ENCODE data around the gene SIMC1.

The SIMC1 gene

DNA sequence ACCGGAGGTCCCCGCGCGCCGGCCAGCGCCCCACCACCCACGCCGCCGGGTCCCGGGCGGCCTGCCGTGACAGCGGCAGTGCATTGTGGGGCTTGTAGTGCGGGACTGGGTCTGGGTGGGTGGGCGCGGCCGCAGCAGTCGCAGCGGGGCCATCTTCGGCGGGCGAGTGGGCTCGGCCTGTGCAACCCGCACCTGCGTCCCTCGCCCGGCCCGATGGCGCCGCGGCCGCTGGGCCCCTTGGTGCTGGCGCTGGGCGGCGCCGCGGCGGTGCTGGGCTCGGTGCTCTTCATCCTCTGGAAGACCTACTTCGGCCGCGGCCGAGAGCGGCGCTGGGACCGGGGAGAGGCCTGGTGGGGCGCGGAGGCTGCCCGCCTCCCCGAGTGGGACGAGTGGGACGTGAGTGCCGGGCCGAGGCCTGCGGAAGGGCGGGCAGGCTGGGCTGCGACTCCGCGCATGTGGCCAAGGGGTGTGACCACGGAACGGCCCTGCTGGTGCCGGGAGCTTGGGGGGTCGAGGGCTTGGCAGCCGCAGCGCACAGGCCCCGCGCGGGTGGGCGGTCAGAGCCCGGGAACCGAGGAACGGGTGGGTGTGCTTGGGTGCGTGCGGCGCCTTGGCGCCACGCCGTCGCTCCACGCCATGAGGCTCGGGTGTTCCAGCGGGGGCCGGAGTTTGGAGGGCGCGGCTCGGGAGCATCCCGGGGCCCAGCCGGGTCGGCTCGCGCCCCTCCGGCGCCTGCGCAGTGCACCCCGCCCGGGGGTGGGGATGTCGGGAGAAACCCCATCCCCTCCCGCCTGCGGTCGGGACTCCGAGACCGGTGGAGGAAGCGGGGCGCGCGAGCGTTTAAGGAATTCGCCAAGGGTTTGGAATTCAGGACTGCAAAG, 127.4 kb downstream of the SIMC1 start, which contains the start of gene ARL10:
TSS of gene ARL10 (plus strand) at position 137 of the 881 bp plus-strand sequence. CDS start at position 214, 77 bp downstream.
- no peak for DNase-seq

- no peak for DNase-seq
Measured at GRCh38 chr5:176366232-176366894, 128.1 kb downstream of the SIMC1 start.

- DNase-seq = no peak
Measured at GRCh38 chr5:176368726-176369125, 130.5 kb downstream of the SIMC1 start.

- no peak for DNase-seq
Measured at GRCh38 chr5:176369934-176370711, 131.9 kb downstream of the SIMC1 start.

- DNase-seq = no peak
Measured at GRCh38 chr5:176371621-176372539, 133.7 kb downstream of the SIMC1 start.

DNA sequence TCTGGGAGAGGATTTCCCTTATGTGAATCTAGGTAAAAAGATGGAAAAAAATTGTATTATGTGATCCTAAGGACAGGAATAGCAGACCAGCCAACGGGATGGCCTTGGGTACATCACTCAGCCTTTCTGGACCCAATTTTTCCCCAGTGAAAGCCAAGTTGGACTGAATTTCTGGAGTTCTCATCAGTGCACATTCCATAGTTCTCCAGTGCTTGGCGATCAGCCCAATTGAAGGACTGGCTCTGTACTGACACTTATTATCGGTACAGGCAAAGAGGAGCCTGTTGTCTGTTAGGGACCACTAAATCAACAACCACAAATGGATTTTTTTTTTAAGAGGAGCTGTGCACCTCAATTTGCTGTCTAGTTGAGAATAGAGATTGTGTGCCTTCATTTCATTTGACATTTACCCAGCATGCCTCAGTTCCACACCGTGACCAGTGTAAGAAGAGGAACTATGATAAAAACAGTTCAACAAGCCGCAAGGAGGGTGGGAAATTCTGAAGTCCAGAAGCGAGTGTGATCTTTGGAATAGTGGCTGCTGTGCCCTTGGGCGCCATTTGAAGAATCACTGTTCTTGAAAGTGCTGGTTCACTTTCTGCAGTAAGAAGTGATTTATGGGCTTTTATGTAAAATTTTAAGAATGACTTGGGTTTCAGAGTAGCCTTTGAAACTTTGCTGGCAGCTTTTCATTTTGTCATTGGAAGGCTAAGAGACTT, 135.0 kb downstream of the SIMC1 start:
- no peak for DNase-seq

DNA sequence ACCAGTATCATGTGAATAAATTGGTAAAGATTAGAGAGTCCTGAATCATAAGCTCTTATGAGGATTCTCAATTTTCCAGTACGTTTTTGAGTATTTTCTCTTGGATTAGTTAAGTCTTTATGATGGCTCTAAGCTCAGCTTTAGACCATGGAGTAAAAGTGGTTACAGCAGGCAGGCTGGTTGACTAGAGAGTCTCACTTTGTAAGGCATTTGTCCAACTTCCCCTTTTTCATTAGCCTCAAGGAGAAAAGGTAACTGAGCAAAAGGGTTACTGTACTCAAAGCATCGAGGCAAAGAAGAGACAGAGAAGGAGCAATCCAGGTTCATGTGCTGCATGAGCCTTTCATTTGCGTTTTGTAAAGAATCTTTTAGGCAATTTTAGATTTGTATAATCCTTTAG, 141.7 kb downstream of the SIMC1 start:
- no peak for DNase-seq

DNA sequence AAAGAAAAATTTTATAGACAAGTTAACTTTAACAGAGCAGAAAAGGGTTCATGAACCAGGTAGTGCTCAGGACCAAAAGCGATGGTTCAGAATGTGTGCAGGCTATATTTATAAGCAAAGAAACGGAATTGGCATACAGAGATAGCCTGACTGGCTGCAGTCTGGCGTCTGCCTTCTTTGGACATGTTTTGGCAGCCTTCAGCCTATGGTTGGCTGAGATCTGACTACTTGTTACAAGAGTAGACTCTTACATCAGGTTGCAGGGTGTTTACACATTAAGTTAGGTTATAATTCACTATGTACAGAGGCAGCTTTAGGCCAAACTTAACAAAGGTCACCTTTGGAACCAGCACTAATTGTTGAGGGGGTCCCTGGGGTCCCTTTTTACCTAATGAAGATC, 143.2 kb downstream of the SIMC1 start:
- no peak for DNase-seq

GRCh38 chr5:176381979-176382378, 143.8 kb downstream of the SIMC1 start:
- DNase-seq = no peak

- no peak for DNase-seq
Measured at GRCh38 chr5:176382721-176383120, 144.5 kb downstream of the SIMC1 start.

- no peak for DNase-seq
Measured at GRCh38 chr5:176383248-176383905, 145.2 kb downstream of the SIMC1 start.

GRCh38 chr5:176383961-176384360, 145.7 kb downstream of the SIMC1 start:
- DNase-seq = no peak

- no peak for DNase-seq
Measured at GRCh38 chr5:176384366-176384930, 146.2 kb downstream of the SIMC1 start.

DNA sequence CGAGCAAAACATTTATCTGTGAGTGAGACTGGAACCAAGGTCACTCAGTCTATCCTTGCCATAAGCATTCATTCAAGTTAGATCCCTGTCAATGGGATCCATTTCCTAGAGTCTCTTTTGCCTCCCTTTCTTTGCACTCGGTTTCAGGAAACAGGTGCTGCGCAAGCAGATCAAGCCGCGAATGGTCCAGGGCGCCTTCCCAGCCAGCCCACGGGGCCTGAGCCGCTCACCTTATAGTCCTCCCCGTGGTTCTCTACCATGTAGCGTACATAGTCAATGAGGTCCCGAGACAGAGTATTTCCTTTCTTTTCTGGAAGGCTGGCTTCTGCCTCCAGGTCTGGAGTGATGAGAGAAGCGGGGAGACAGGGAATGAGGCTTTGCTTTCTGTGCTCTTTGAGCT, 146.8 kb downstream of the SIMC1 start:
- DNase-seq = no peak

DNA sequence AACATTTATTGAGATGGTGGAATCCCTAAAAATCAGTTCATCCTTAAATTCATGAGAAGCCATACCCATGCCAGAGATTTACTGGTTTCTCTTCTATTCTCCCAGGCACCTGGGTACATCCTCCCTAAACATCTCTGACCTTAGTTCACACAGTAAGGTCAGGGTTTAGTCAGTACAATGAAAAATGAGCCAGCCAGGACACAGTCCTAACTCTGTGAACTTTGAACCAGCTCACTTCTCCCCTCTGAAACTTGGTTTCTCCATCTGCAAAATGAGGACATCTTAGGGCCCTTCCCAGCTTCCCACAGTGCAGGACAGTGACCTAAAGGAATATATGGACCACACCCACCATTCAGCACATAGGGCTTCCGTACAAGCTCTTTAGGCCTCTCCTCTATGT, 148.3 kb downstream of the SIMC1 start:
- DNase-seq = no peak

GRCh38 chr5:176387384-176387925, 149.2 kb downstream of the SIMC1 start:
- no peak for DNase-seq

DNA sequence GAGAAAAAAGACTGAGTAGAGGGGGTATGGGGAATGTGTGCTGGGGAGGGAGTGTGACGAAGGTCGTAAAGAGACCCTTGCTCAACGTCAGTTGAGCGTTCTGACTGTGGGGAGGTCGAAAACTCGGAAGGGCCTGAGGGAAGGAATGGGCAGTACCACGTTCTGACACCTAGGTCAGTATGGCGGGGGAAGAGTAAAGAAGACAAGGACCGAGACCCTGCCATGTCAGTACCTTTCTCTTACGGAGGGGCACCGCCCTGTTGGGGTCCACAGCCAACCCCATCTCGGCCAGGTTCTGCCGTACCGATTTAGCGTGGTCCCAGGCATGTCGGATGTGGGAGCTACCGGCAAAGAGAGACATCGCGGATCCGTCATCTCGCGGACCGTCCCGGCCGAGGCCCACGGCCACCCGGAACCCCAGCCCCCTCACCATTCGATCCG, 149.8 kb downstream of the SIMC1 start:
- DNase-seq = no peak

GRCh38 chr5:176388444-176389134, 150.4 kb downstream of the SIMC1 start, which contains the start of the genes HIGD2A and NOP16:
TSS of gene HIGD2A (plus strand) at chr5:176388751. CDS start at chr5:176388820, 69 bp downstream.
TSS of gene NOP16 (minus strand) at chr5:176388598. CDS start at chr5:176388539, 59 bp downstream.
- DNase-seq = peak; percentile 95
